CD4-positive, alpha-beta T cell treated with Interleukin-4 for 4 hours (primary cell): Measurements from ENCODE around the gene RALA.
"Not testable (repeated sequence)": the region's sequence is repeated elsewhere in the genome, so short reads cannot be mapped to it uniquely, and the experiment has no call there.

Source experiments
- DNase-seq: peaks from one replicate; pipeline ENCODE4 v3.0.0-alpha.2; 2020

The RALA gene

GRCh38 chr7:39733881-39734632, 110.7 kb downstream of the RALA start:
- peak; percentile 27 for DNase-seq

- no peak for DNase-seq
These were observed 111.2 kb downstream of the RALA start for GRCh38 chr7:39734633-39735004.

GRCh38 chr7:39735903-39736302, 112.5 kb downstream of the RALA start:
- DNase-seq: no peak

GRCh38 chr7:39741942-39742623, 118.7 kb downstream of the RALA start:
- DNase-seq: peak; percentile 57

- DNase-seq: no peak
These were observed 121.2 kb downstream of the RALA start for GRCh38 chr7:39744620-39745019.

- DNase-seq: no peak
These were observed 121.9 kb downstream of the RALA start for GRCh38 chr7:39745320-39745719.

GRCh38 chr7:39746103-39746819, 122.9 kb downstream of the RALA start:
- DNase-seq: peak; percentile 56

GRCh38 chr7:39749177-39749576, 125.8 kb downstream of the RALA start:
- DNase-seq: no peak

- DNase-seq: no peak
These were observed 126.3 kb downstream of the RALA start for GRCh38 chr7:39749717-39750116.

GRCh38 chr7:39750253-39751077, 127.1 kb downstream of the RALA start:
- no peak for DNase-seq

- DNase-seq: not testable (repeated sequence)
These were observed 129.9 kb downstream of the RALA start for GRCh38 chr7:39753237-39753636.

- no peak for DNase-seq
These were observed 130.5 kb downstream of the RALA start for GRCh38 chr7:39753823-39754325.

GRCh38 chr7:39754326-39755120, 131.2 kb downstream of the RALA start:
- DNase-seq: no peak

GRCh38 chr7:39757604-39758003, 134.2 kb downstream of the RALA start:
- DNase-seq: no peak
